K562 (cell line): ENCODE results near the gene IL36RN. TPM values are rescaled to one million over a fixed set of nuclear protein-coding genes. Genes with fewer than 3 reads are reported as not detected.

Experiments used
- CBFA2T2 ChIP-seq: fragments of 450-650 bp; conservative IDR thresholded peaks from 2 replicates; pipeline ENCODE4 v1.6.1; 2017; ENCODE audit warnings: mild to moderate bottlenecking
- CREB1 ChIP-seq, 2 experiments: sonication (generic) in 1 of 2; formaldehyde crosslinking in 1 of 2; IDR thresholded peaks; 2 replicates each; pipeline versions ENCODE4 v1.6.1 to v1.8.0; 2012 to 2022; ENCODE audit warnings: inconsistent platforms in 1 of 2, mild to moderate bottlenecking in 1 of 2, missing genetic modification reagents in 1 of 2, moderate library complexity in 1 of 2
- KDM1A ChIP-seq, 2 experiments: fragments of 450-650 bp; IDR thresholded peaks; 2 replicates each; pipeline ENCODE4 v1.6.1; 2016; ENCODE audit warnings: mild to moderate bottlenecking in 2 of 2
- KDM4B ChIP-seq, 2 experiments: fragments of 450-650 bp in 1 of 2; sonication (generic) in 1 of 2; IDR thresholded peaks; 2 replicates each; pipeline ENCODE4 v1.6.1; 2016 to 2017; ENCODE audit warnings: borderline replicate concordance in 2 of 2, antibody characterized with exemption in 1 of 2, low read depth in 1 of 2, mild to moderate bottlenecking in 1 of 2
- MCM3 ChIP-seq: fragments of 450-650 bp; IDR thresholded peaks from 2 replicates; pipeline ENCODE4 v1.6.1; 2016
- NFE2 ChIP-seq: IDR thresholded peaks from 2 replicates; pipeline ENCODE4 v1.6.1; 2014; ENCODE audit warnings: antibody characterized with exemption, low read depth
- NONO ChIP-seq, 2 experiments: fragments of 200-400 bp in 1 of 2; fragments of 450-650 bp in 1 of 2; formaldehyde crosslinking in 1 of 2; IDR thresholded peaks; 2 replicates each; pipeline ENCODE4 v1.6.1; 2017; ENCODE audit warnings: low read depth in 2 of 2, mild to moderate bottlenecking in 2 of 2, moderate library complexity in 2 of 2, low read length in 1 of 2
- NR2C1 ChIP-seq, 2 experiments: fragments of 450-650 bp; IDR thresholded peaks; 2 replicates each; pipeline ENCODE4 v1.6.1; 2017; ENCODE audit warnings: mild to moderate bottlenecking in 2 of 2, antibody characterized with exemption in 1 of 2, inconsistent platforms in 1 of 2, missing compliant biosample characterization in 1 of 2, missing genetic modification characterization in 1 of 2
- PML ChIP-seq: IDR thresholded peaks from 2 replicates; pipeline ENCODE4 v1.6.1; 2012; ENCODE audit warnings: low read length, inconsistent platforms
- POLR2B ChIP-seq: fragments of 450-650 bp; IDR thresholded peaks from 2 replicates; pipeline ENCODE4 v1.6.1; 2018; ENCODE audit warnings: low read depth; ENCODE audit not compliant: partially characterized antibody
- RBFOX2 ChIP-seq: fragments of 200-400 bp; formaldehyde crosslinking; IDR thresholded peaks from 2 replicates; pipeline ENCODE4 v1.6.1; 2017; ENCODE audit warnings: low read depth, mild to moderate bottlenecking, low read length, moderate library complexity
- RFX7 ChIP-seq: fragments of 250-450 bp; sonication (Bioruptor Pico); IDR thresholded peaks from 2 replicates; pipeline ENCODE4 v1.5.1; 2021; ENCODE audit warnings: mild to moderate bottlenecking
- TAF1 ChIP-seq: IDR thresholded peaks from 2 replicates; pipeline ENCODE4 v1.6.1; 2011; ENCODE audit warnings: mild to moderate bottlenecking, low read length, moderate library complexity; ENCODE audit not compliant: insufficient read depth, control insufficient read depth, severe bottlenecking; ENCODE audit errors: extremely low read depth
- TEAD4 ChIP-seq, 2 experiments: sonication (generic) in 1 of 2; formaldehyde crosslinking in 1 of 2; IDR thresholded peaks; 2 replicates each; pipeline versions ENCODE4 v1.6.1 to v1.8.0; 2012 to 2022; ENCODE audit warnings: borderline replicate concordance in 1 of 2, inconsistent platforms in 1 of 2, low read length in 1 of 2, mild to moderate bottlenecking in 1 of 2, missing genetic modification reagents in 1 of 2
- ZNF146 ChIP-seq: IDR thresholded peaks from one replicate; pipeline ENCODE4 v1.6.1; 2018; ENCODE audit warnings: missing compliant biosample characterization; ENCODE audit not compliant: unreplicated experiment
- ZNF408 ChIP-seq: fragments of 250-450 bp; sonication (Bioruptor Pico); IDR thresholded peaks from 2 replicates; pipeline ENCODE4 v1.4.0; 2020; ENCODE audit warnings: low read depth, mild to moderate bottlenecking, moderate library complexity
- ZSCAN29 ChIP-seq: fragments of 450-650 bp; IDR thresholded peaks from 2 replicates; pipeline ENCODE4 v1.6.1; 2017
- polyA plus RNA-seq, 8 experiments: library from polyadenylated mRNA; depleted of rRNA in 4 of 8; stranded (reverse) in 5 of 8; unstranded in 3 of 8; fragments of >200 nt; fragmentation: Nextera tagmentation in 2 of 8; fragmentation: Illumina TruSeq in 1 of 8; extraction: Ambion mirVana in 2 of 8; extraction: Trizol in 1 of 8; gene quantifications; 2 replicates each; pipeline versions ENCODE4 v1.2.1 to v1.2.3, GENCODE V29; 2011 to 2014; ENCODE audit warnings: inconsistent platforms in 1 of 8, missing spikeins in 1 of 8
- total RNA-seq, 7 experiments: library from RNA; depleted of rRNA in 6 of 7; stranded (reverse); fragments of >200 nt in 6 of 7; fragmentation: Illumina TruSeq in 2 of 7; extraction: Trizol in 2 of 7; gene quantifications; 2 replicates each; pipeline versions ENCODE4 v1.2.1 to v1.2.3, GENCODE V29; 2011 to 2021; ENCODE audit warnings: low replicate concordance in 1 of 7
- TF ChIP-seq, protein P1 (sequence below): sonication (generic); formaldehyde crosslinking; IDR thresholded peaks from 2 replicates; pipeline ENCODE4 v1.8.1; 2023; ENCODE audit warnings: mild to moderate bottlenecking, missing genetic modification reagents
- TF ChIP-seq, protein P2 (sequence below): fragments of 250-450 bp; sonication (Bioruptor Pico); IDR thresholded peaks from 2 replicates; pipeline ENCODE4 v1.5.0; 2022; ENCODE audit warnings: mild to moderate bottlenecking
- TF ChIP-seq, protein P3 (sequence below): fragments of 250-450 bp; sonication (Bioruptor Pico); IDR thresholded peaks from 2 replicates; pipeline ENCODE4 v1.8.0; 2021; ENCODE audit warnings: borderline replicate concordance, mild to moderate bottlenecking, moderate library complexity; ENCODE audit not compliant: poor library complexity, severe bottlenecking

The IL36RN gene
- total and polyA plus RNA-seq, 9 of the 15 experiments (the other 6 are each of a cell fraction or from before 2014, with no cell fraction given): not detected

GRCh38 chr2:113050921-113051895 is 7.8 kb upstream of the IL36RN start (continued):
- TF ChIP-seq TAF1 (no peak), ZNF408 (CRISPR knock-in tag) (no peak), MCM3 (no peak), RBFOX2 (no peak), CBFA2T2 (no peak), NONO (IDR thresholded peaks at IDR 0.05; ENCODE audit: low read depth in 2 of 2, low read length in 1 of 2) (no peak), POLR2B (no peak), RFX7 (CRISPR knock-in tag) (no peak), NR2C1 (IDR thresholded peaks at IDR 0.05) (no peak), NR2C1 (tag; IDR thresholded peaks at IDR 0.05) (no peak), NFE2 (no peak), KDM4B (IDR thresholded peaks at IDR 0.05; ENCODE audit: borderline replicate concordance in 2 of 2, low read depth in 1 of 2) (no peak), ZNF146 (CRISPR knock-in tag) (no peak), TEAD4 (IDR thresholded peaks at IDR 0.05; ENCODE audit: low read length) (no peak), TEAD4 (CRISPR knock-in tag; IDR thresholded peaks at IDR 0.05; ENCODE audit: borderline replicate concordance) (no peak), PML (no peak), KDM1A (IDR thresholded peaks at IDR 0.05) (peak in 1 of 2 experiments; percentile 76; a peak in 2 of 4 replicates), CREB1 (IDR thresholded peaks at IDR 0.05) (no peak), CREB1 (CRISPR knock-in tag; IDR thresholded peaks at IDR 0.05) (no peak), ZSCAN29 (no peak)
- TF ChIP-seq, protein P1, sequence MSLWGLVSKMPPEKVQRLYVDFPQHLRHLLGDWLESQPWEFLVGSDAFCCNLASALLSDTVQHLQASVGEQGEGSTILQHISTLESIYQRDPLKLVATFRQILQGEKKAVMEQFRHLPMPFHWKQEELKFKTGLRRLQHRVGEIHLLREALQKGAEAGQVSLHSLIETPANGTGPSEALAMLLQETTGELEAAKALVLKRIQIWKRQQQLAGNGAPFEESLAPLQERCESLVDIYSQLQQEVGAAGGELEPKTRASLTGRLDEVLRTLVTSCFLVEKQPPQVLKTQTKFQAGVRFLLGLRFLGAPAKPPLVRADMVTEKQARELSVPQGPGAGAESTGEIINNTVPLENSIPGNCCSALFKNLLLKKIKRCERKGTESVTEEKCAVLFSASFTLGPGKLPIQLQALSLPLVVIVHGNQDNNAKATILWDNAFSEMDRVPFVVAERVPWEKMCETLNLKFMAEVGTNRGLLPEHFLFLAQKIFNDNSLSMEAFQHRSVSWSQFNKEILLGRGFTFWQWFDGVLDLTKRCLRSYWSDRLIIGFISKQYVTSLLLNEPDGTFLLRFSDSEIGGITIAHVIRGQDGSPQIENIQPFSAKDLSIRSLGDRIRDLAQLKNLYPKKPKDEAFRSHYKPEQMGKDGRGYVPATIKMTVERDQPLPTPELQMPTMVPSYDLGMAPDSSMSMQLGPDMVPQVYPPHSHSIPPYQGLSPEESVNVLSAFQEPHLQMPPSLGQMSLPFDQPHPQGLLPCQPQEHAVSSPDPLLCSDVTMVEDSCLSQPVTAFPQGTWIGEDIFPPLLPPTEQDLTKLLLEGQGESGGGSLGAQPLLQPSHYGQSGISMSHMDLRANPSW: no peak
- TF ChIP-seq, protein P2, sequence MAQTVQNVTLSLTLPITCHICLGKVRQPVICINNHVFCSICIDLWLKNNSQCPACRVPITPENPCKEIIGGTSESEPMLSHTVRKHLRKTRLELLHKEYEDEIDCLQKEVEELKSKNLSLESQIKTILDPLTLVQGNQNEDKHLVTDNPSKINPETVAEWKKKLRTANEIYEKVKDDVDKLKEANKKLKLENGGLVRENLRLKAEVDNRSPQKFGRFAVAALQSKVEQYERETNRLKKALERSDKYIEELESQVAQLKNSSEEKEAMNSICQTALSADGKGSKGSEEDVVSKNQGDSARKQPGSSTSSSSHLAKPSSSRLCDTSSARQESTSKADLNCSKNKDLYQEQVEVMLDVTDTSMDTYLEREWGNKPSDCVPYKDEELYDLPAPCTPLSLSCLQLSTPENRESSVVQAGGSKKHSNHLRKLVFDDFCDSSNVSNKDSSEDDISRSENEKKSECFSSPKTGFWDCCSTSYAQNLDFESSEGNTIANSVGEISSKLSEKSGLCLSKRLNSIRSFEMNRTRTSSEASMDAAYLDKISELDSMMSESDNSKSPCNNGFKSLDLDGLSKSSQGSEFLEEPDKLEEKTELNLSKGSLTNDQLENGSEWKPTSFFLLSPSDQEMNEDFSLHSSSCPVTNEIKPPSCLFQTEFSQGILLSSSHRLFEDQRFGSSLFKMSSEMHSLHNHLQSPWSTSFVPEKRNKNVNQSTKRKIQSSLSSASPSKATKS: no peak
- TF ChIP-seq, protein P3, sequence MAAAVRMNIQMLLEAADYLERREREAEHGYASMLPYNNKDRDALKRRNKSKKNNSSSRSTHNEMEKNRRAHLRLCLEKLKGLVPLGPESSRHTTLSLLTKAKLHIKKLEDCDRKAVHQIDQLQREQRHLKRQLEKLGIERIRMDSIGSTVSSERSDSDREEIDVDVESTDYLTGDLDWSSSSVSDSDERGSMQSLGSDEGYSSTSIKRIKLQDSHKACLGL: no peak
